Measurements from ENCODE around the gene TMEM183A.

Gene TMEM183A

DNA sequence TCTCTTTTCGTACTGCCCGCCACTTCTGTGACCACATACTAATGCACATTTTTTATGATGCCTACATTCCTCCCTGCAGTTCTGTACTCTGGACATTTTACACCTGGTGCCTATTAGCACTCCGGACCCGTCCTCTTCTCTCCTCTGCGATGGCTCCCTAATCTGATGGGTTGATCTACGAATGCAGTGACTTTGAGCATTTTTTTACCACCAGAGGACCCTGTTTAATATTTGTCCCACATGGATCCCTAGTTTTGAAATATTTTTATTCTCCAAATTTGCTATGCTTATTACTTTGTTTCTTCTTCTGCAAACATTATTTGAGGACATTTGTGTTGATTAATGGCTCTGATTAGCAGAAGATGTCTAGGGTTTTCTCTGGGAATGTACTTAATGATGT lies 24.3 kb downstream of the TMEM183A start:
- no peaks in the 10 kb centered on the region for H3K36me3 ChIP-seq (replicated peaks in 1 of 2; ENCODE audit: control insufficient read depth in 2 of 2, insufficient read depth in 2 of 2, low read length in 2 of 2)
- H3K23ac ChIP-seq (ENCODE audit: low read depth, low read length, poor library complexity) = no peak overlapping the region
- H2BK12ac ChIP-seq (ENCODE audit: low read length) = no peak overlapping the region
- H4K91ac ChIP-seq (ENCODE audit: low read depth, low read length, poor library complexity) = no peak overlapping the region
- H3K9ac ChIP-seq (ENCODE audit: low read depth, low read length, poor library complexity) = no peak overlapping the region
- no peak overlapping the region for H2AK5ac ChIP-seq (ENCODE audit: low read depth, low read length)
- H3K18ac ChIP-seq (ENCODE audit: low read length) = no peak overlapping the region
- no peaks in the 10 kb centered on the region for H3K79me1 ChIP-seq (ENCODE audit: low read depth, low read length)
- H2BK15ac ChIP-seq (ENCODE audit: low read length) = no peak overlapping the region
- H2AFZ ChIP-seq (ENCODE audit: low read length) = no peak overlapping the region
- peaks cover 2 to 4% of the 10 kb centered on the region in 2 donors for H3K4me1 ChIP-seq (ENCODE audit: control insufficient read depth in 2 of 2, insufficient read depth in 1 of 2, low read depth in 1 of 2, low read length in 2 of 2)
- no peaks in the 10 kb centered on the region for H3K9me3 ChIP-seq (replicated peaks in 1 of 2; ENCODE audit: control insufficient read depth in 2 of 2, insufficient read depth in 1 of 2, low read depth in 1 of 2, low read length in 2 of 2)
- H3K27ac ChIP-seq (replicated peaks; ENCODE audit: low read length) = no peak overlapping the region
- H3K14ac ChIP-seq (ENCODE audit: low read length) = no peak overlapping the region
- H2BK5ac ChIP-seq (ENCODE audit: low read length) = no peak overlapping the region
- no CpG with 5 or more reads among the region's 6 CpGs for WGBS, 2 donors (ENCODE audit: extremely low coverage in 2 of 2, insufficient read length in 2 of 2, insufficient replicate concordance in 1 of 2)
- DNase-seq (ENCODE audit: low spot score) = no peak
- H4K8ac ChIP-seq (ENCODE audit: low read depth, low read length) = no peak overlapping the region
- no peak overlapping the region for H3K4ac ChIP-seq (ENCODE audit: low read length)
- no peak overlapping the region for H3K4me3 ChIP-seq (ENCODE audit: low read length in 2 of 2)
- H3K27me3 ChIP-seq (ENCODE audit: control insufficient read depth in 3 of 3, insufficient read depth in 3 of 3, low read depth in 1 of 3, low read length in 3 of 3) = peaks cover 0 to 85% (median 21%) of the 10 kb centered on the region in 3 experiments
- H3K4me2 ChIP-seq (ENCODE audit: insufficient read depth, low read length, poor library complexity, severe bottlenecking) = no peak overlapping the region
- no peak overlapping the region for H2BK120ac ChIP-seq (ENCODE audit: low read depth, low read length)

DNA sequence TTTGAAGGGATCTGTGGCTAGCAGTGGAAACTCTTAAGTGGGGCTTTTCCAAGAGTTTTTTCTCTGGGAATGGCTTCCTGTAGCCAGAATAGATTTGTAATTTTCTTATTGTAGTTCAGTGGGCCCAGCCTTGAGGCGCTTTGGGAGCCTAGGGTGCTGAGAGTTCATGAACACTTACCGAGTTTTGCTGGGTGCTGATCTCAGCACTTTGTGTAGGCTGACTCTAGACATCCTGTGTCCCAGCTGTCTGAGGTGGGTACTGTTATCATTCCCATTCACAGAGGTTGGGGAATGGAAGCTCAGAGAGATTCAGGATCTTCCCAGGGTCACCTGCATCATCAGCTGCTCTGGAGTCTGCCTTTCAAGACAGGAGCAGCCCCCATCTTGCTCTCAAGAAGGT lies 26.1 kb downstream of the TMEM183A start:
- no peak overlapping the region for H2BK12ac ChIP-seq (ENCODE audit: low read length)
- H2BK15ac ChIP-seq (ENCODE audit: low read length) = no peak overlapping the region
- H3K27ac ChIP-seq (replicated peaks; ENCODE audit: low read length) = no peak overlapping the region
- no peaks in the 10 kb centered on the region for H3K79me1 ChIP-seq (ENCODE audit: low read depth, low read length)
- H2AFZ ChIP-seq (ENCODE audit: low read length) = no peak overlapping the region
- H3K4me3 ChIP-seq (ENCODE audit: low read length in 2 of 2) = no peak overlapping the region
- H2BK5ac ChIP-seq (ENCODE audit: low read length) = no peak overlapping the region
- H4K91ac ChIP-seq (ENCODE audit: low read depth, low read length, poor library complexity) = no peak overlapping the region
- no peaks in the 10 kb centered on the region for H3K9me3 ChIP-seq (replicated peaks in 1 of 2; ENCODE audit: control insufficient read depth in 2 of 2, insufficient read depth in 1 of 2, low read depth in 1 of 2, low read length in 2 of 2)
- H3K14ac ChIP-seq (ENCODE audit: low read length) = no peak overlapping the region
- no peaks in the 10 kb centered on the region for H3K36me3 ChIP-seq (replicated peaks in 1 of 2; ENCODE audit: control insufficient read depth in 2 of 2, insufficient read depth in 2 of 2, low read length in 2 of 2)
- H3K4me1 ChIP-seq (ENCODE audit: control insufficient read depth in 2 of 2, insufficient read depth in 1 of 2, low read depth in 1 of 2, low read length in 2 of 2) = no peaks in the 10 kb centered on the region
- no peak for DNase-seq (ENCODE audit: low spot score)
- no peak overlapping the region for H3K4ac ChIP-seq (ENCODE audit: low read length)
- no peak overlapping the region for H3K23ac ChIP-seq (ENCODE audit: low read depth, low read length, poor library complexity)
- no peak overlapping the region for H3K18ac ChIP-seq (ENCODE audit: low read length)
- no peak overlapping the region for H3K4me2 ChIP-seq (ENCODE audit: insufficient read depth, low read length, poor library complexity, severe bottlenecking)
- no CpG with 5 or more reads among the region's 2 CpGs for WGBS, 2 donors (ENCODE audit: extremely low coverage in 2 of 2, insufficient read length in 2 of 2, insufficient replicate concordance in 1 of 2)
- no peak overlapping the region for H4K8ac ChIP-seq (ENCODE audit: low read depth, low read length)
- no peak overlapping the region for H2AK5ac ChIP-seq (ENCODE audit: low read depth, low read length)
- H3K9ac ChIP-seq (ENCODE audit: low read depth, low read length, poor library complexity) = no peak overlapping the region
- H2BK120ac ChIP-seq (ENCODE audit: low read depth, low read length) = no peak overlapping the region
- H3K27me3 ChIP-seq (ENCODE audit: control insufficient read depth in 3 of 3, insufficient read depth in 3 of 3, low read depth in 1 of 3, low read length in 3 of 3) = peaks cover 0 to 83% (median 2%) of the 10 kb centered on the region in 3 experiments

DNA sequence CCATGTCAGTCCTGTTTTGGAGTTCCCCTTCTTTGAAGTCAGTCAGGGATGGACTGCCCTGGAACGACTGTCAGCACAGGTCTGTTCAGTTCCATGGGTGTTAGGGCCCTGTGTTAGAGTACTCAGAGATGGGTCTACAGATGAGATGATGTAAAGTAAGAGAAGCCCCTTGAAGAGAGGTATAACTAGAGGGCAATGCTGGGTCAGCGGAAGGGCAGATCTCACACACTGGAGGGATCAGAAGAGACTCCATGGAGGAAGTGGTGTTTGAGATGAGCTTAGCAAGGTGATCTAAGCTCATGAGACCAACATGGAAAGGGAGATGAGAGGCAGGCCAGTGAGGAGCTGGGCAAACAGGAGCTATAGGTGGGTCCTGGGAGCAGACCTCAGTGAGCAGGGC lies 26.7 kb downstream of the TMEM183A start:
- H2AFZ ChIP-seq (ENCODE audit: low read length) = no peak overlapping the region
- H3K4ac ChIP-seq (ENCODE audit: low read length) = no peak overlapping the region
- H2BK120ac ChIP-seq (ENCODE audit: low read depth, low read length) = no peak overlapping the region
- no peaks in the 10 kb centered on the region for H3K79me1 ChIP-seq (ENCODE audit: low read depth, low read length)
- no peaks in the 10 kb centered on the region for H3K9me3 ChIP-seq (replicated peaks in 1 of 2; ENCODE audit: control insufficient read depth in 2 of 2, insufficient read depth in 1 of 2, low read depth in 1 of 2, low read length in 2 of 2)
- H2BK12ac ChIP-seq (ENCODE audit: low read length) = no peak overlapping the region
- H3K18ac ChIP-seq (ENCODE audit: low read length) = no peak overlapping the region
- no peak overlapping the region for H3K9ac ChIP-seq (ENCODE audit: low read depth, low read length, poor library complexity)
- no peak overlapping the region for H3K4me2 ChIP-seq (ENCODE audit: insufficient read depth, low read length, poor library complexity, severe bottlenecking)
- no peak overlapping the region for H2BK15ac ChIP-seq (ENCODE audit: low read length)
- no peak overlapping the region for H4K8ac ChIP-seq (ENCODE audit: low read depth, low read length)
- H3K27me3 ChIP-seq (ENCODE audit: control insufficient read depth in 3 of 3, insufficient read depth in 3 of 3, low read depth in 1 of 3, low read length in 3 of 3) = peaks cover 0 to 77% (median 0%) of the 10 kb centered on the region in 3 experiments
- DNase-seq (ENCODE audit: low spot score) = no peak
- no peak overlapping the region for H3K23ac ChIP-seq (ENCODE audit: low read depth, low read length, poor library complexity)
- H3K14ac ChIP-seq (ENCODE audit: low read length) = no peak overlapping the region
- H3K4me3 ChIP-seq (ENCODE audit: low read length in 2 of 2) = no peak overlapping the region
- no peak overlapping the region for H4K91ac ChIP-seq (ENCODE audit: low read depth, low read length, poor library complexity)
- H3K36me3 ChIP-seq (replicated peaks in 1 of 2; ENCODE audit: control insufficient read depth in 2 of 2, insufficient read depth in 2 of 2, low read length in 2 of 2) = no peaks in the 10 kb centered on the region
- WGBS, 2 donors (ENCODE audit: extremely low coverage in 2 of 2, insufficient read length in 2 of 2, insufficient replicate concordance in 1 of 2) = no CpG with 5 or more reads among the region's 2 CpGs
- no peak overlapping the region for H3K27ac ChIP-seq (replicated peaks; ENCODE audit: low read length)
- H3K4me1 ChIP-seq (ENCODE audit: control insufficient read depth in 2 of 2, insufficient read depth in 1 of 2, low read depth in 1 of 2, low read length in 2 of 2) = no peaks in the 10 kb centered on the region
- H2BK5ac ChIP-seq (ENCODE audit: low read length) = peak overlapping the region; percentile 45
- H2AK5ac ChIP-seq (ENCODE audit: low read depth, low read length) = peak overlapping the region; percentile 44

- Histone ChIP-seq H3K36me3 (replicated peaks in 1 of 2; ENCODE audit: control insufficient read depth in 2 of 2, insufficient read depth in 2 of 2, low read length in 2 of 2) (no peaks in the 10 kb centered on the region), H3K4me1 (ENCODE audit: control insufficient read depth in 2 of 2, insufficient read depth in 1 of 2, low read depth in 1 of 2, low read length in 2 of 2) (no peaks in the 10 kb centered on the region), H3K9ac (ENCODE audit: low read depth, low read length, poor library complexity) (no peak overlapping the region), H2BK5ac (ENCODE audit: low read length) (peak overlapping the region; percentile 45), H2BK15ac (ENCODE audit: low read length) (no peak overlapping the region), H2BK12ac (ENCODE audit: low read length) (no peak overlapping the region), H3K9me3 (replicated peaks in 1 of 2; ENCODE audit: control insufficient read depth in 2 of 2, insufficient read depth in 1 of 2, low read depth in 1 of 2, low read length in 2 of 2) (no peaks in the 10 kb centered on the region), H3K79me1 (ENCODE audit: low read depth, low read length) (no peaks in the 10 kb centered on the region), H3K4me3 (ENCODE audit: low read length in 2 of 2) (no peak overlapping the region), H3K18ac (ENCODE audit: low read length) (peak overlapping the region; percentile 78), H2AFZ (ENCODE audit: low read length) (no peak overlapping the region), H4K8ac (ENCODE audit: low read depth, low read length) (no peak overlapping the region), H2AK5ac (ENCODE audit: low read depth, low read length) (peak overlapping the region; percentile 44), H3K4ac (ENCODE audit: low read length) (no peak overlapping the region), H3K27ac (replicated peaks; ENCODE audit: low read length) (no peak overlapping the region), H3K14ac (ENCODE audit: low read length) (no peak overlapping the region), H3K4me2 (ENCODE audit: insufficient read depth, low read length, poor library complexity, severe bottlenecking) (no peak overlapping the region), H4K91ac (ENCODE audit: low read depth, low read length, poor library complexity) (no peak overlapping the region), H3K23ac (ENCODE audit: low read depth, low read length, poor library complexity) (peak overlapping the region; percentile 35), H3K27me3 (ENCODE audit: control insufficient read depth in 3 of 3, insufficient read depth in 3 of 3, low read depth in 1 of 3, low read length in 3 of 3) (peaks cover 0 to 70% (median 0%) of the 10 kb centered on the region in 3 experiments), H2BK120ac (ENCODE audit: low read depth, low read length) (no peak overlapping the region)
- WGBS, 2 donors (ENCODE audit: extremely low coverage in 2 of 2, insufficient read length in 2 of 2, insufficient replicate concordance in 1 of 2) = no CpG with 5 or more reads among the region's 10 CpGs
- DNase-seq (ENCODE audit: low spot score) = no peak
These were observed 27.4 kb downstream of the TMEM183A start for GRCh38 chr1:203034422-203035110.

All from neuronal stem cell (in vitro differentiated cells).